Retinal pigment epithelial cell (primary cell): Measurements from ENCODE around the gene XRCC4.

Experiments
- DNase-seq: peaks from one replicate; pipeline ENCODE4 v3.0.0-alpha.2; 2010; ENCODE audit warnings: low read depth
- H3K4me3 ChIP-seq: 2 replicates; pipeline ENCODE4 v1.5.1; 2011; ENCODE audit warnings: mild to moderate bottlenecking, low read length, control low read depth, moderate library complexity
- CTCF ChIP-seq: conservative IDR thresholded peaks from 2 replicates; pipeline ENCODE4 v1.5.1; 2011; ENCODE audit warnings: low read depth, low read length, control low read depth, inconsistent platforms

The XRCC4 gene

DNA sequence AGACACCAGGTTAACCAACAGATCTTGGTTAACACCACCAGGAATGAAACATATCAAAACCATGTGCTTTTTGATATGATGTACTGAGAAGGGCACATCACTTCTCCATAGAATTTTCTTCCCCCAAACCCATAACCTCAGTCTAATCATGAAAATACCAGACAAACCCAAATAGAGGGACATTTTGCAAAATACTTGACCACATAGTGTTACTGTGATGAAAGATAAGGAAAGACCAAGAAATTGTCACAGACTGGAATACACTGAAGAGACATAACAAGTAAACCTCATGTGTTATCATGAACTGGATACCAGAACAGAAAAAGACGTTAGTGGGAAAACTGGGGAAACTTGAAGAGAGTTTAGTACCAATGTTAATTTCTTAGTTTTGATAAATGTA is 319.3 kb downstream of the XRCC4 start:
- no peak for DNase-seq
- TF ChIP-seq CTCF = no peak
- no peak overlapping the region for H3K4me3 ChIP-seq

DNA sequence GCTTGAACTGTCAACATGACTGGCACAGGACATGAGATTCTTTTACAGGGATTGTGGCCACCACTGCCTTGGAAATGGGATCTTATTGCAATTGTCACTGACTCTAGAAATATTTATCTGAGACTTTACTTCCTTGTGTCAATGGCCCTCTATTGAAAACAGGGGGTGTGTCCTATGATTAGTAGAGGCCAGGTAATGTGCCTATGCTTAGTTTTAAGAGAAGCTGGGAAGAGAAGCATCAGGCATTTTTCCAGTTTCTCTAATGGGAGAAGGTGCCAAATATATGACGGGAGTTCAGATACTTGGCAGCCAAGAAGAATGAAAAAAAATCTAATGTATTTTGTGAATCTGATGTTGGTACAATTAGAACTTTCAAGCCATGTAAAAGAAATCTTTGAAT is 320.3 kb downstream of the XRCC4 start:
- no peak for DNase-seq
- no peak overlapping the region for H3K4me3 ChIP-seq
- no peak for TF ChIP-seq CTCF

DNA sequence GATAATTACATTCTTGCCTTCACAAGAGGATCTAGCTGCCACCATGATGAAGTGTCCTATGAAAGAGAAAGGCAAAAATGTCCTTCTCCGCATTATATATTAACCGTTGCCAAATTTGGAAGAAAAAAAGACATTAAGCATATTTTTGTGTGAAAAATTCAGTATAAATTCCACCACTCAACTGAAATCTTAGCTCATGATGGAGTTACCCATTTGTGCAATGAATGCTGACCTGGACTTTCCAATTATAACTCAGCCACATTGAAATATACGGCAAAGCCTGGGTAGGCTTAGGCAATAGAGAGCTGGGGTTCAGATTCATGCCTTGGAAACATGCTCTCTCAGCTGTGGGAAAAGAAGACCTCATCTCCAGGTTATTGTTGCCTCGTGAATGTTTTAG is 322.9 kb downstream of the XRCC4 start:
- TF ChIP-seq CTCF = no peak
- no peak for DNase-seq
- H3K4me3 ChIP-seq = no peak overlapping the region

GRCh38 chr5:83400701-83401100 is 323.4 kb downstream of the XRCC4 start:
- no peak overlapping the region for H3K4me3 ChIP-seq
- TF ChIP-seq CTCF = no peak
- no peak for DNase-seq

GRCh38 chr5:83401122-83401731 is 323.9 kb downstream of the XRCC4 start:
- H3K4me3 ChIP-seq = no peak overlapping the region
- DNase-seq = no peak
- TF ChIP-seq CTCF = no peak

- TF ChIP-seq CTCF = no peak
- no peak overlapping the region for H3K4me3 ChIP-seq
- no peak for DNase-seq
These were observed 324.4 kb downstream of the XRCC4 start for GRCh38 chr5:83401775-83402174.
